GM19328 (cell line): ENCODE measurements around the gene ZBTB9.
"Not testable (repeated sequence)": the region's sequence is repeated elsewhere in the genome, so short reads cannot be mapped to it uniquely, and the experiment has no call there.

Source experiments
- ATAC-seq: cut with Tn5 transposase; IDR thresholded peaks from one replicate; pipeline ENCODE4 v1.9.1; 2021; ENCODE audit warnings: mild to moderate bottlenecking, moderate library complexity; ENCODE audit not compliant: unreplicated experiment

The ZBTB9 gene

GRCh38 chr6:33458676-33459075 is 4.3 kb downstream of the ZBTB9 start:
- ATAC-seq = no peak

GRCh38 chr6:33459226-33459625 is 4.8 kb downstream of the ZBTB9 start:
- ATAC-seq = no peak

DNA sequence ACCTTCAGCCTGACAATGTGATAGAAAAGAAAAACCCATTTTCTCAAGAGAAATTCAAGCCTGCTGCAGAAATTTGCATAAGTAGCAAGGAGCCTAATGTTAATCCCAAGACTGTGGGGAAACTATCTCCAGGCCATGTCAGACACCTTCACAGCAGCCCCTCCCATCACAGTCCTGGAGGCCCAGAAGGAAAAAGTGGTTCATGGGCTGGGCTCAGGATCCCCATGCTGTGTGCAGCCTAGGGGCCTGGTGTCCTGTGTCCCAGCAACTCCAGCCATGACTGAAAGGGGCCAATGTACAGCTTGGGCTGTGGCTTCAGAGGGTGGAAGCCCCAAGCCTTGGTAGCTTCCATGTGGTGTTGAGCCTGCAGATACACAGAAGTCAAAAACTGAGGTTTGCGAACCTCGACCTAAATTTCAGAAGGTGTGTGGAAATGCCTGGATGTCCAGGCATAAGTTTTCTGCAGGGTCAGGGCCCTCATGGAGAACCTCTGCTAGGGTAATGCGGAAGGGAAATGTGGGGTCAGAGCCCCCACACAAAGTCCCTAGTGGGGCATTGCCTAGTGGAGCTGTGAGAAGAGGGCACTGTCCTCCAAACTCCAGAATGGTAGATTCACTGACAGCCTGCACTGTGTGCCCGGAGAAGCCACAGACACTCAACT is 11.8 kb downstream of the ZBTB9 start:
- ATAC-seq = no peak

DNA sequence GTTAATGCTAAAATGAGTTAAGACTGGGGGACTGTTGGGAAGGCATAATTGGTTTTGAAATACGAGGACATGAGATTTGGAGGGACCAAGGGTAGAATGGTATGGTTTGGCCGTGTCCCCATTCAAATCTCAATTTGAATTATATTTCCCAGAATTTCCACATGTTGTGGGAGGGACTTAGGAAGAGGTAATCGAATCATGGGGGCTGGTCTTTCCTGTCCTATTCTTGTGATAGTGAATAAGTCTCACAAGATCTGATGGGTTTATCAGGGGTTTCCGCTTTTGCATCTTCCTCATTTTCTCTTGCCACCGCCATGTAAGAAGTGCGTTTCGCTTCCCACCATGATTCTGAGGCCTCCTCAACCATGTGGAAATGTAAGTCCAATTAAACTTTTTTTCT is 12.7 kb downstream of the ZBTB9 start:
- ATAC-seq = no peak

DNA sequence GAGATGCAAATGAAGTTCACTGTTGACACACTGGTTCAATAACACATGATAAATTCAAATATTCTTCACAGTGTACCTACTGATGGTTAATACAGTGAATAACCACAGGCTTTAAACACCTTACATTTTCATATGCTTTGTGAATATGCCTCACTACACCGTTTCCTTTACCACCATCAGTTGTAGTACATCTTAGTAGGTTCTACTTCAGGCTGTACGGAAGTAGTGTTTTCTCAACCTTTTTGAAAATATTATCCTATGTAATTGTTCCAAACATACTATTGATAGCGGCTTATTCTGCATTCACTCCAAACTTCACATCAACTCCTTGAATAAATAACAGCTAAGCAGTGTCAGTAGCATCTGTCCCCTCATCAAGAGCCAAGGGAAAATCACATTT is 15.3 kb downstream of the ZBTB9 start:
- no peak for ATAC-seq

DNA sequence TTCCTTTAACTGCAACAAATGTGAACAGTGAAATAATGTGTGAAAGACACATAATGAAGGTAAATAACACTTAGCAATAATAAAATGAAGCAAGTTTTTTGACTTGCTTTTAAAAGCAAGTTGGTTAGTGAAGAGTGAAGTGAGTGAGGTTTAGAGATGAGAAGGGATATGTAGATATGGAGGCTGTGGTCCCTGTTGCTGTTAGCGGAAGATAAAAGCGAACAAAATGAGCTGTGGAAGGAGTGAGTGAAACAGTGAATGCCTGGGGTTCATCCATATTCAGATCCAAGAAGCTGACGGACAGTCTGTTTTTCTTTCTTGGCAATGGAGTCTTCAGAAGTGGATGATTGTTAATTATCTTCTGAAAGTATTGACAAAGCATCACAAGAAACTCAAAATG is 23.5 kb downstream of the ZBTB9 start:
- no peak for ATAC-seq

DNA sequence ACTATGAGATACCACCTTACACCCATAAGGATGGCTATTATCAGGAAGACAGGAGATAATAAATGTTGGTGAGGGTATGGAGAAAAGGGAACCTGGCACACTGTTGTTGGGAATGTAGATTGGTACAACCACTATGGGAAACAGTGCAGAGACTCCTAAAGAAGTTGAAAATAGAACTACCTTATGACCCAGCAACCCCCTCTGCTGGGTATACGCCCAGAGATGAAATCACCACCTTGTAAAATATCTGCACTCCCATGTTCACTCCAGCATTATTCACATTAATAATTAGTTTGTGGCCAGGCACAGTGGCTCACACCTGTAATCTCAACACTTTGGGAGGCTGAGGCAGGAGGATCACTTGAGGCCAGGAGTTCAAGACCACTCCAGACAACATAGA is 26.8 kb downstream of the ZBTB9 start:
- ATAC-seq = no peak

DNA sequence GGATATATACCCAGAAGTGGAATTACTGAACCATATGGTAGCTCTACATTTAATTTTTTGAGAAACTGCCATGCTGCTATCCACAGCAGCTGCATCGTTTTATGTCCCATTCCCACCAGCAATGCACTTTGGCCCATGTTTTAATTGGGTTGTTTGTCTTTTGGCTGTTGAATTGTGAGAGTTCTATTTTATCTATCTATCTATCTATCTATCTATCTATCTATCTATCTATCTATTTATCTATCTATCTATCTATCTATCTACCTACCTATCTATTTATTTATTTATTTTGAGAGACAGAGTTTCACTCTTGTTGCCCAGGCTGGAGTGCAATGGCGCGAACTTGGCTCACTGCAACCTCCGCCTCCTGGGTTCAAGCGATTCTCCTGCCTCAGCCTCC is 28.2 kb downstream of the ZBTB9 start:
- not testable (repeated sequence) for ATAC-seq

DNA sequence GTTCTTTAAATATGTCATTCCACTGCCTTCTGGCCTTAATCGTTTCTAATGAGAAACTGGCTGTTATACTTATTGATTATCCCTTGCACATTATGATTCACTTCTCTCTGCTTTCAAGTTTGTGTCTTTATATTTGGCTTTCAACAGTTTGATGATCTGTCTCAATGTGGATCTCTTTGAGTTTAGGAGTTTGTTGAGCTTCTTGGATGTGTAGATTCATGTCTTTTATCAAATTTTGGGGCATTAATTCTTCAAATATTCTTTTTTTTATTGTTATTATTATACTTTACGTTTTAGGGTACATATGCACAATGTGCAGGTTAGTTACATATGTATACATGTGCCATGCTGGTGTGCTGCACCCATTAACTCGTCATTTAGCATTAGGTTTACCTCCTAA is 29.3 kb downstream of the ZBTB9 start:
- ATAC-seq = no peak

- ATAC-seq = not testable (repeated sequence)
These were observed 30.4 kb downstream of the ZBTB9 start for GRCh38 chr6:33484673-33485262.

DNA sequence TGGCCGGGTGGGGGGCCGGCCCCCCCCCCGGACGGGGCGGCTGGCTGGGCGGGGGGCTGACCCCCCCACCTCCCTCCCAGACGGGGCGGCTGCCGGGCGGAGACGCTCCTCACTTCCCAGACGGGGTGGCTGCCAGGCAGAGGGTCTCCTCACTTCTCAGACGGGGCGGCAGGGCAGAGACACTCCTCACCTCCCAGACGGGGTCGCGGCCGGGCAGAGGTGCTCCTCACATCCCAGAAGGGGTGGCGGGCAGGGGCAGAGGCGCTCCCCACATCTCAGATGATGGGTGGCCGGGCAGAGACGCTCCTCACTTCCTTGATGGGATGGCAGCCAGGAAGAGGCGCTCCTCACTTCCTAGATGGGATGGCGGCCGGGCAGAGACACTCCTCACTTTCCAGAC is 31.3 kb downstream of the ZBTB9 start:
- not testable (repeated sequence) for ATAC-seq

DNA sequence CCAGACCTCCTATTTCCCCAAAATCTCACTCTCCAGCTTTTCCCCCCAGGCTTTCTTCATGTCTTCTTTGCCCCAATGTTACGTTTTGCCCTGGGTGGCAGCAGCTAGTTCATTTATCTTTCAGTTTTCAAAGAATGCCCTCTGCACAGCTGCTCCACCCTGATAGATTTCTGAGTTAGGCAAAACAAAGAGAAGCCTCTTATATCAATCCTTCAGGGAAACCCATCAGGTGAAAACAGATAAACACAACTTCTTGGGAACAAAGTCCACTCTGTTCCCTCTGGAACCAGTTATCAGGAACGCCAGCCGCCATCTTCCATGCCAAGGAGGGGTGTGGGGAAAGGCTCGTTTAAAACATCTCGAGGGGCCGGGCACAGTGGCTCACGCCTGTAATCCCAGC is 34.0 kb downstream of the ZBTB9 start:
- no peak for ATAC-seq

DNA sequence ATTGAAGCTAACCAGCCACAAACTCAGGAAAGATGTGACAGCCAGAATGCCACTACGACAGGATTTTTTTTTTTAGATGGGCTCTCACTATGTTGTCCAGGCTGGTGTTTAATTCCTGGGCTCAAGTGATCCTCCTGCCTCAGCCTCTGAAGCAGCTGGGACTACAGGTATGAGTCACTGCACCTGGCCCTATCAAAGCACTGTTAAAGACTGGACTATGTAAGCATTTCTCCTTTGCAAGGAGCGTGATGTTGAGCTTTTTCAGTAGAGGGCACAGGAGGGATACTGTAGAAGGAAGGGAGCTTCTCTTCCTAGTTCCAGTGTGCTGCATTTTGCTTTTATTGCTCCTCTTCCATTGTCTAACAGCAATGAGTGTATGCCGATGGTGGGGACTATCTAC is 35.8 kb downstream of the ZBTB9 start:
- no peak for ATAC-seq

DNA sequence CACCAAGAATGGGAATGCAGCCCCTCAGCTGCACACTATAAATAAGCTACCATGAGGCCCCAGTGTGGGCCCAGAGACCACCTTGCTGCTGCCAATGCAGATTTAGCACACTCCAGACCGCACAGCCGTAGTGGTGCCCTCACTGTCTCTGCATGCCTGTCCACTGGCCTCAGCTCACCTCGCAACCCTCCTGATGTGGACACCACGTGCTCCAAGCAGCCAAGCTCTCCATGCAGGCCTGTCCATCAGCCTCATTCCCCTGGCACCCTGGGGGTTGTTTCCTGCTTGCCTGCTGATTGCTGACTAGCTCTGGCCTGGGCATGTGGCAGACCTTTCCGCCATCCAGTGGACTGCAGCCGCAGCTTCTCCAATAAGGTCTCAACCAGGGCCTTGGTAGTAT is 36.2 kb downstream of the ZBTB9 start:
- no peak for ATAC-seq

DNA sequence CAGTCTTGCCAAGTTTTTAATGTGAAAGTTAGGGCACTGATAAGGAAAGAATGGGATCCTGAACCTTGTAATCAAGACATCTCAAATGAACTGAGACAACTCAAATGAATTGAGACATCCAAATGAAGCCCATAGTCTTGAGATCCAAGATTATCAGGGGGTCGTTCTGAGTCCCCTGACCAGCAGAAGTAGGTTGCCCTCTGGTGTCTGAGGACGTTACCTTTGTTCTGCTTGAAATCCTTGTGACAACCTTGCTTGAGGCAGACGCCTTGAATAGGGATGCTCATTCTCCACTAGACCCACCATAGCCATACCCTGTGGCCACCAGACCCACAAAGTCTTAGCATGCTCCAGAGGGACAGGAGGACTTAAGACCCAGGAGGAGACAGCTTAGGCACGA is 37.7 kb downstream of the ZBTB9 start:
- ATAC-seq = no peak

GRCh38 chr6:33497157-33497556 is 42.8 kb downstream of the ZBTB9 start:
- no peak for ATAC-seq

GRCh38 chr6:33502486-33502885 is 48.1 kb downstream of the ZBTB9 start:
- no peak for ATAC-seq

- no peak for ATAC-seq
These were observed 50.1 kb downstream of the ZBTB9 start for GRCh38 chr6:33504486-33504885.

DNA sequence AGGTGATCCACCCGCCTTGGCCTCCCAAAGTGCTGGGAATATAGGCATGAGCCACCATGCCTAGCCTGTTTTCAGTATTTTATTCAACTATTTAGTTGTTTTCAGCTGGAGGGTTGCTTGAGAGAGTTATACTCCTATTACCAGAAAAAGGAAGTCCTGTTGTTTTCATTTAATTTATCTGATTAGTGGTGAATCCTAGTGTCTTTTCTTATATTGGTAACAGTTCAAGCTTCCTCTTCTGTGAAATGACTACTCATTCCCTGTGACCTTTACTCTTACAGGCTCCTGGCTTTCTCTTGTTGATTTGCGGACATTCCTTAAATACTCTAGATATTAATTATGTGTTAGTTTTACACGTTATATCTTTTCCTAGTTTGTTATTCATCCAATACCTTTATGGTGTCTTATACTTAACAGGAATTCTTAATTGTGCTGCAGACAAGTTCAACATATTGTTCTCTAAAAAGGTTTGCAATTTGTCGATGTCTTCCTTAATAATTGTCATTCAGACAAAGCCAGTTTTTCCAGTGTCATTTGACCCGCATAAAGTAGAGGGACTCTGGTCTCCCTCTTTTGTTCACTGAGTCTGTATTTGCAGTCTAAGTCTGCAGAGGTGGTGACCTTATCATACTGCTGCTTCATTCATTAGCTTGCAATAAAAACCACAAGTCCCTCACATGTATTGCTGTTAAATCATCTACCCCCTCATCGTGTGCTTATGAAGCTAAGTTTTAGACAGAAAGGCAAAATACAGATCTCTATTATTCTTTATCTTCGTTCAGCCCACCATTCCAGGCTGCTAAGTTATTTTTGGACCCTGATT is 51.4 kb downstream of the ZBTB9 start:
- ATAC-seq = no peak
